K562 (cell line): ENCODE results near the gene AGAP1. TPM values are rescaled to one million over a fixed set of nuclear protein-coding genes. Genes with fewer than 3 reads are reported as not detected.

Experiments
- ATAC-seq: fragments of 200-7000 bp; cut with Tn5 transposase; 3 replicates; pipeline ENCODE4 v1.9.1; 2020; ENCODE audit warnings: moderate library complexity
- BruUV-seq: library from RNA; stranded (reverse); fragments of 400-500 nt; replicated peaks from 2 replicates; lab custom pipeline; 2021; lab: Mats Ljungman, UMichigan
- CTCF ChIA-PET: fragments of 300-600 bp; formaldehyde crosslinking; extraction: SDS; loops from one replicate; lab custom pipeline; 2021; ENCODE audit warnings: low intra/inter-chr PET ratio; lab: Yijun Ruan, JAX
- POLR2A ChIA-PET: fragments of 300-600, 350-650 bp; sonication (Branson Sonifier 250); formaldehyde crosslinking; extraction: SDS; loops from one replicate; lab custom pipeline; 2021; ENCODE audit warnings: antibody characterized with exemption, inconsistent platforms; lab: Yijun Ruan, JAX
- DNase-seq, 4 experiments: peaks; one replicate each; pipeline versions ENCODE4 v3.0.0 to v3.0.0-alpha.2; 2011 to 2018; ENCODE audit warnings: low spot score in 3 of 4, mixed read lengths in 3 of 4; ENCODE audit errors: extremely low read depth in 1 of 4
- FAIRE-seq: peaks from 2 replicates; lab custom pipeline; 2011; peaks lifted over from hg19 to GRCh38; lab: Jason Lieb, UNC
- H2AFZ ChIP-seq: 2 replicates; pipeline ENCODE4 v1.6.0; 2011; ENCODE audit warnings: low read depth, low read length, control low read depth, inconsistent platforms
- H3K27ac ChIP-seq: fragments of 200-600 bp; 3 replicates; pipeline ENCODE4 v1.8.0; 2011; ENCODE audit warnings: low read depth, mild to moderate bottlenecking, control low read depth, inconsistent platforms, low read length, moderate library complexity, mixed read lengths; ENCODE audit errors: extremely low read depth
- H3K27me3 ChIP-seq, 2 experiments: fragments of 300-600 bp in 1 of 2; 2 replicates in 1 of 2; 3 replicates in 1 of 2; pipeline versions ENCODE4 v1.6.0 to v1.8.0; 2011; ENCODE audit warnings: inconsistent platforms in 2 of 2, low read length in 2 of 2, mild to moderate bottlenecking in 1 of 2, mixed read lengths in 1 of 2, moderate library complexity in 1 of 2; ENCODE audit not compliant: control insufficient read depth in 2 of 2, insufficient read depth in 2 of 2
- H3K36me3 ChIP-seq: fragments of 300-600 bp; 3 replicates; pipeline ENCODE4 v1.8.0; 2011; ENCODE audit warnings: mild to moderate bottlenecking, low read length, inconsistent platforms; ENCODE audit not compliant: control insufficient read depth, insufficient read depth
- H3K4me1 ChIP-seq, 2 experiments: fragments of 200-600 bp in 1 of 2; replicated peaks in 1 of 2; 2 replicates in 1 of 2; 3 replicates in 1 of 2; pipeline versions ENCODE4 v1.5.1 to v1.8.0; 2011; ENCODE audit warnings: inconsistent platforms in 2 of 2, low read length in 2 of 2, mild to moderate bottlenecking in 1 of 2, mixed read lengths in 1 of 2, moderate library complexity in 1 of 2; ENCODE audit not compliant: control insufficient read depth in 2 of 2, insufficient read depth in 2 of 2
- H3K4me2 ChIP-seq: 2 replicates; pipeline ENCODE4 v1.6.1; 2011; ENCODE audit warnings: low read length, control low read depth, inconsistent platforms, mixed read lengths; ENCODE audit not compliant: insufficient read depth
- H3K4me3 ChIP-seq: fragments of 200-600 bp; sonication (generic), shearing (Covaris generic); 2 replicates; pipeline ENCODE4 v1.5.1; 2016; ENCODE audit warnings: control low read depth, inconsistent platforms
- H3K79me2 ChIP-seq: fragments of 200-600 bp; 3 replicates; pipeline ENCODE4 v1.8.0; 2011; ENCODE audit warnings: low read length, inconsistent platforms; ENCODE audit not compliant: control insufficient read depth, insufficient read depth
- H3K9ac ChIP-seq, 2 experiments: 2 replicates each; pipeline versions ENCODE4 v1.6.0 to v1.6.1; 2011; ENCODE audit warnings: low read depth in 2 of 2, low read length in 2 of 2, control low read depth in 1 of 2, inconsistent platforms in 1 of 2, mild to moderate bottlenecking in 1 of 2, mixed read lengths in 1 of 2; ENCODE audit not compliant: insufficient read depth in 1 of 2
- H3K9me1 ChIP-seq: one replicate; pipeline ENCODE4 v1.6.0; 2011; ENCODE audit warnings: inconsistent platforms, mild to moderate bottlenecking, low read length, moderate library complexity; ENCODE audit not compliant: control insufficient read depth, insufficient read depth
- H3K9me3 ChIP-seq: replicated peaks from 2 replicates; pipeline ENCODE4 v1.5.1; 2011; ENCODE audit warnings: low read depth, low read length, inconsistent platforms; ENCODE audit not compliant: control insufficient read depth, insufficient read depth
- H4K20me1 ChIP-seq: replicated peaks from 2 replicates; pipeline ENCODE4 v1.6.1; 2011; ENCODE audit warnings: low read length, inconsistent platforms, mixed read lengths; ENCODE audit not compliant: control insufficient read depth, insufficient read depth
- BACH1 ChIP-seq: fragments of 200-800 bp; sonication (Bioruptor generic); IDR thresholded peaks from 2 replicates; pipeline ENCODE4 v1.6.1; 2016; ENCODE audit warnings: missing genetic modification characterization, missing compliant biosample characterization
- FOXK1 ChIP-seq: sonication (generic); formaldehyde crosslinking; IDR thresholded peaks from 2 replicates; pipeline ENCODE4 v1.8.0; 2022; ENCODE audit warnings: missing genetic modification reagents, mild to moderate bottlenecking, borderline replicate concordance
- WGBS: fragments of 100-300 bp; shearing (Covaris generic); methylation state at CpG from one replicate; pipeline ENCODE4 v1.1.6; 2016; ENCODE audit warnings: low coverage, mixed read lengths; ENCODE audit not compliant: insufficient coverage; ENCODE audit errors: missing lambda C conversion rate; 5-methylcytosine and 5-hydroxymethylcytosine counted together
- in situ Hi-C: fragments of 300-500 bp; cut with MboI; formaldehyde crosslinking; loops from 4 replicates; pipeline ENCODE4 v1.15.0; 2018; ENCODE audit warnings: inconsistent platforms, mixed read lengths
- intact Hi-C: fragments of 100-400 bp; cut with micrococcal nuclease; formaldehyde crosslinking; loops from 2 replicates; pipeline ENCODE4 v1.14.2; 2022
- polyA plus RNA-seq, 8 experiments: library from polyadenylated mRNA; depleted of rRNA in 4 of 8; stranded (reverse) in 5 of 8; unstranded in 3 of 8; fragments of >200 nt; fragmentation: Nextera tagmentation in 2 of 8; fragmentation: Illumina TruSeq in 1 of 8; extraction: Ambion mirVana in 2 of 8; extraction: Trizol in 1 of 8; gene quantifications; 2 replicates each; pipeline versions ENCODE4 v1.2.1 to v1.2.3, GENCODE V29; 2011 to 2014; ENCODE audit warnings: inconsistent platforms in 1 of 8, missing spikeins in 1 of 8
- total RNA-seq, 7 experiments: library from RNA; depleted of rRNA in 6 of 7; stranded (reverse); fragments of >200 nt in 6 of 7; fragmentation: Illumina TruSeq in 2 of 7; extraction: Trizol in 2 of 7; gene quantifications; 2 replicates each; pipeline versions ENCODE4 v1.2.1 to v1.2.3, GENCODE V29; 2011 to 2021; ENCODE audit warnings: low replicate concordance in 1 of 7
- TF ChIP-seq, protein P1 (sequence below), 2 experiments: fragments of 450-650 bp in 1 of 2; sonication (generic) in 1 of 2; formaldehyde crosslinking in 1 of 2; IDR thresholded peaks; 2 replicates each; pipeline versions ENCODE4 v1.7.1 to v1.9.0; 2016 to 2022; ENCODE audit warnings: inconsistent platforms in 1 of 2, mild to moderate bottlenecking in 1 of 2, missing genetic modification reagents in 1 of 2

Gene AGAP1
- total and polyA plus RNA-seq, 9 of the 15 experiments (the other 6 are each of a cell fraction or from before 2014, with no cell fraction given), result 1.3 to 24.0 (median 10.6) TPM

DNA sequence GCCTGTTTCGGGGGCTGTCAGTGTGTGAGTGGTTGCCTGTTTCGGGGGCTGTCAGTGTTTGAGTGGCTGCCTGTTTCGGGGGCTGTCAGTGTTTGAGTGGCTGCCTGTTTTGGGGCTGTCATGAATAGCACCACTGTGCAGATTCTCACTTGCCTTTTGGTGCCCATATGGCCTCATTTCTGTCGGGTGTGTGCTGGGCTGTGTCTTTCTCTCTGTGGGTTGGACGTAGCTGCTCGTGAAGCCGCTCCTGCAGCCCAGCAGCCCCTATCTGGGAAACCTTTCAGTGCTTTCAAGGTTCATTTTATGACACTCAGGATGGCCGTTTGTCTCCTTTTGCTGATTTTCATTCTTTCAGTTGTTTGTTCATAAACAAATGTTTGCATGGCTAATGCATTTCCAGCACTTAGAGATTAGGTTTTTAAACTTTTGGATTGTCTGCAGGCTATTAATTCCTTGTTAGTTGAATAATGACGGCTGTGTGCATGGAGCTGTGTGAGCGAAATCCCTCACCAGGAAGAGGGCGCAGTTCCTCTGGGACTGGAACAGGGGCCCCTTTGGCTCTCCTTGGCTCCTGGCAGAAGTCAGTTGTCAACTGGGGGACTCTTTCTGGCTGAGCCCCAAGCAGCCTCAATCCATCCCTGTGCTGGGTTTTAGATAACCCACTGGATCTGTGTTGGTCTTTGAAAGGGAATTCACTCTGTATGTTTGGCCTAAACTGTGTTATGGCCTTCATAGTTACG lies 10.8 kb downstream of the AGAP1 start:
- H3K27me3 ChIP-seq, result no peaks in the 10 kb centered on the region
- ATAC-seq (peak; percentile 21; the same call in 2 of the 3 replicates), FAIRE-seq (peak; percentile 11), DNase-seq (no peak)
- no peak overlapping the region for H2AFZ ChIP-seq
- no peaks in the 10 kb centered on the region for H3K36me3 ChIP-seq
- WGBS, result 19% methylated on average over 6 of the region's 12 CpGs
- BruUV-seq, result no TSS peak
- H3K9me1 ChIP-seq, result peaks cover 9% of the 10 kb centered on the region
- intact Hi-C loops (no loop called here), in situ Hi-C loops (no loop called here)
- peaks cover 44 to 49% of the 10 kb centered on the region in 2 experiments for H3K4me1 ChIP-seq
- H3K79me2 ChIP-seq, result peaks cover 97% of the 10 kb centered on the region
- H3K9me3 ChIP-seq, result no peaks in the 10 kb centered on the region
- H3K9ac ChIP-seq, result no peak overlapping the region; a peak in 1 of 4 replicates
- CTCF ChIA-PET, result no interaction called here
- POLR2A ChIA-PET, result interaction anchor here (0.6 to 0.7 kb wide), 3 partner anchors 13 to 1692 kb away, joined by 3 read pairs; no protein-coding TSS in a partner anchor
- TF ChIP-seq FOXK1 (CRISPR knock-in tag), result no peak
- TF ChIP-seq, protein P1, sequence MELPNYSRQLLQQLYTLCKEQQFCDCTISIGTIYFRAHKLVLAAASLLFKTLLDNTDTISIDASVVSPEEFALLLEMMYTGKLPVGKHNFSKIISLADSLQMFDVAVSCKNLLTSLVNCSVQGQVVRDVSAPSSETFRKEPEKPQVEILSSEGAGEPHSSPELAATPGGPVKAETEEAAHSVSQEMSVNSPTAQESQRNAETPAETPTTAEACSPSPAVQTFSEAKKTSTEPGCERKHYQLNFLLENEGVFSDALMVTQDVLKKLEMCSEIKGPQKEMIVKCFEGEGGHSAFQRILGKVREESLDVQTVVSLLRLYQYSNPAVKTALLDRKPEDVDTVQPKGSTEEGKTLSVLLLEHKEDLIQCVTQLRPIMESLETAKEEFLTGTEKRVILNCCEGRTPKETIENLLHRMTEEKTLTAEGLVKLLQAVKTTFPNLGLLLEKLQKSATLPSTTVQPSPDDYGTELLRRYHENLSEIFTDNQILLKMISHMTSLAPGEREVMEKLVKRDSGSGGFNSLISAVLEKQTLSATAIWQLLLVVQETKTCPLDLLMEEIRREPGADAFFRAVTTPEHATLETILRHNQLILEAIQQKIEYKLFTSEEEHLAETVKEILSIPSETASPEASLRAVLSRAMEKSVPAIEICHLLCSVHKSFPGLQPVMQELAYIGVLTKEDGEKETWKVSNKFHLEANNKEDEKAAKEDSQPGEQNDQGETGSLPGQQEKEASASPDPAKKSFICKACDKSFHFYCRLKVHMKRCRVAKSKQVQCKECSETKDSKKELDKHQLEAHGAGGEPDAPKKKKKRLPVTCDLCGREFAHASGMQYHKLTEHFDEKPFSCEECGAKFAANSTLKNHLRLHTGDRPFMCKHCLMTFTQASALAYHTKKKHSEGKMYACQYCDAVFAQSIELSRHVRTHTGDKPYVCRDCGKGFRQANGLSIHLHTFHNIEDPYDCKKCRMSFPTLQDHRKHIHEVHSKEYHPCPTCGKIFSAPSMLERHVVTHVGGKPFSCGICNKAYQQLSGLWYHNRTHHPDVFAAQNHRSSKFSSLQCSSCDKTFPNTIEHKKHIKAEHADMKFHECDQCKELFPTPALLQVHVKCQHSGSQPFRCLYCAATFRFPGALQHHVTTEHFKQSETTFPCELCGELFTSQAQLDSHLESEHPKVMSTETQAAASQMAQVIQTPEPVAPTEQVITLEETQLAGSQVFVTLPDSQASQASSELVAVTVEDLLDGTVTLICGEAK (IDR thresholded peaks at IDR 0.05), result no peak
- TF ChIP-seq, protein P1 (CRISPR knock-in tag; IDR thresholded peaks at IDR 0.05), result no peak
- TF ChIP-seq BACH1 (tag), result no peak
- TF ChIP-seq, all 486 proteins: peak for 0
- Histone ChIP-seq H4K20me1 (peaks cover 64% of the 10 kb centered on the region), H3K4me3 (no peak overlapping the region), H3K27ac (peak overlapping the region; percentile 30; the same call in 1 of the 3 replicates), H3K4me2 (0 out of 2 replicates have a peak overlapping the region, but pooled peaks have one; percentile 40)
